ENCODE measurements around the gene SAMD10.
"Not testable (repeated sequence)": the region's sequence is repeated elsewhere in the genome, so short reads cannot be mapped to it uniquely, and the experiment has no call there.

SAMD10 gene

GRCh38 chr20:63940071-63940471 lies 39.4 kb downstream of the SAMD10 start:
- DNase-seq: no peak

- no peak for DNase-seq
Measured at GRCh38 chr20:63939061-63939935, 40.1 kb downstream of the SAMD10 start.

GRCh38 chr20:63937596-63937995 lies 41.8 kb downstream of the SAMD10 start:
- DNase-seq: no peak

GRCh38 chr20:63935447-63935846 lies 44.0 kb downstream of the SAMD10 start:
- DNase-seq: no peak

- DNase-seq: no peak
Measured at GRCh38 chr20:63934271-63935068, 45.0 kb downstream of the SAMD10 start.

GRCh38 chr20:63933646-63934045 lies 45.8 kb downstream of the SAMD10 start:
- no peak for DNase-seq

GRCh38 chr20:63932606-63933160 lies 46.8 kb downstream of the SAMD10 start:
- DNase-seq: no peak

- DNase-seq: no peak
Measured at GRCh38 chr20:63931735-63932134, 47.7 kb downstream of the SAMD10 start.

GRCh38 chr20:63930971-63931553 lies 48.4 kb downstream of the SAMD10 start:
- no peak for DNase-seq

GRCh38 chr20:63929473-63929883 lies 50.0 kb downstream of the SAMD10 start:
- not testable (repeated sequence) for DNase-seq

GRCh38 chr20:63929071-63929470 lies 50.4 kb downstream of the SAMD10 start:
- DNase-seq: no peak

- no peak for DNase-seq
Measured at GRCh38 chr20:63926298-63926697, 53.1 kb downstream of the SAMD10 start.

GRCh38 chr20:63924241-63924640 lies 55.2 kb downstream of the SAMD10 start:
- DNase-seq: no peak
